Fibroblast of villous mesenchyme (primary cell): ENCODE measurements around the gene KCNQ1. TPM values are rescaled to one million over a fixed set of nuclear protein-coding genes. Genes with fewer than 3 reads are reported as not detected.

ENCODE experiments used
- DNase-seq: peaks from one replicate; pipeline ENCODE4 v3.0.0-alpha.2; 2010; ENCODE audit warnings: low read depth
- H3K4me3 ChIP-seq: 2 replicates; pipeline ENCODE4 v1.5.1; 2011; ENCODE audit warnings: low read depth, mild to moderate bottlenecking, low read length
- CTCF ChIP-seq: IDR thresholded peaks from 2 replicates; pipeline ENCODE4 v1.5.1; 2012; ENCODE audit warnings: low read depth, mild to moderate bottlenecking, low read length; ENCODE audit not compliant: insufficient read depth
- total RNA-seq: library from RNA; depleted of rRNA; stranded (reverse); fragments of >200 nt; gene quantifications from 2 replicates; pipeline ENCODE4 v1.2.3, GENCODE V29; 2012

Gene KCNQ1
- total RNA-seq, 1 donor, result not detected

GRCh38 chr11:2827792-2828191 is 383.0 kb downstream of the KCNQ1 start:
- DNase-seq, result no peak
- TF ChIP-seq CTCF, result no peak
- no peak overlapping the region for H3K4me3 ChIP-seq

- DNase-seq, result no peak
- no peak for TF ChIP-seq CTCF
- H3K4me3 ChIP-seq, result no peak overlapping the region
Observed at GRCh38 chr11:2828585-2829330, 383.9 kb downstream of the KCNQ1 start.

- DNase-seq, result no peak
- no peak overlapping the region for H3K4me3 ChIP-seq
- no peak for TF ChIP-seq CTCF
Observed at GRCh38 chr11:2830030-2830812, 385.4 kb downstream of the KCNQ1 start.

- H3K4me3 ChIP-seq, result no peak overlapping the region
- TF ChIP-seq CTCF, result no peak
- DNase-seq, result no peak
Observed at GRCh38 chr11:2830886-2831285, 386.1 kb downstream of the KCNQ1 start.

GRCh38 chr11:2831781-2832532 is 387.1 kb downstream of the KCNQ1 start:
- no peak for DNase-seq
- no peak overlapping the region for H3K4me3 ChIP-seq
- no peak for TF ChIP-seq CTCF

GRCh38 chr11:2832533-2833020 is 387.8 kb downstream of the KCNQ1 start:
- DNase-seq, result no peak
- no peak for TF ChIP-seq CTCF
- no peak overlapping the region for H3K4me3 ChIP-seq
